SJSA1 (cell line): ENCODE measurements around the gene PDCD1. TPM values are rescaled to one million over a fixed set of nuclear protein-coding genes. Genes with fewer than 3 reads are reported as not detected.

Experiments
- DNase-seq, 2 experiments: peaks; one replicate each; pipeline ENCODE4 v3.0.0-alpha.2; 2015 to 2020; ENCODE audit warnings: low spot score in 2 of 2, low read depth in 1 of 2
- H3K27ac ChIP-seq: fragments of 250-450 bp; sonication (Bioruptor Pico); 2 replicates; pipeline ENCODE4 v1.5.1; 2020; ENCODE audit warnings: mild to moderate bottlenecking, moderate library complexity
- H3K27me3 ChIP-seq: fragments of 250-450 bp; sonication (Bioruptor Pico); replicated peaks from 2 replicates; pipeline ENCODE4 v1.5.1; 2020; ENCODE audit warnings: mild to moderate bottlenecking, moderate library complexity
- H3K36me3 ChIP-seq: fragments of 250-450 bp; sonication (Bioruptor Pico); 2 replicates; pipeline ENCODE4 v1.5.1; 2020; ENCODE audit warnings: mild to moderate bottlenecking
- H3K4me1 ChIP-seq: fragments of 250-450 bp; sonication (Bioruptor Pico); replicated peaks from 2 replicates; pipeline ENCODE4 v1.6.1; 2021; ENCODE audit warnings: mild to moderate bottlenecking
- H3K4me3 ChIP-seq: fragments of 250-450 bp; sonication (Bioruptor Pico); 2 replicates; pipeline ENCODE4 v1.5.1; 2020; ENCODE audit warnings: mild to moderate bottlenecking
- H3K9me3 ChIP-seq: fragments of 250-450 bp; sonication (Bioruptor Pico); replicated peaks from 2 replicates; pipeline ENCODE4 v1.5.1; 2020; ENCODE audit warnings: mild to moderate bottlenecking
- total RNA-seq: library from RNA; depleted of rRNA; stranded (reverse); fragments of >200 nt; shearing (Covaris generic); gene quantifications from 2 replicates; pipeline ENCODE4 v1.2.3, GENCODE V29; 2014

Gene PDCD1
- total RNA-seq, 1 experiment from 2014 or later, result not detected

- no peak within 1 kb of the TSS for H3K27ac ChIP-seq
- H3K27me3 ChIP-seq, result peaks cover 48% of the 10 kb centered on the region
- H3K9me3 ChIP-seq, result no peaks in the 10 kb centered on the region; the same call in 1 of the 2 replicates
- DNase-seq, result no peak
- no peaks in the 10 kb centered on the region for H3K36me3 ChIP-seq
- H3K4me3 ChIP-seq, result no peak within 1 kb of the TSS
- H3K4me1 ChIP-seq, result no peaks in the 10 kb centered on the region; the same call in 1 of the 2 replicates
Measured at GRCh38 chr2:241869087-241869961, 10.6 kb upstream of the PDCD1 start, which contains the start of gene RTP5. Gene RTP5 (plus strand): TSS chr2:241869729. CDS start chr2:241869757, 28 bp downstream.

- Histone ChIP-seq H3K36me3 (no peaks in the 10 kb centered on the region), H3K9me3 (no peaks in the 10 kb centered on the region; the same call in 1 of the 2 replicates), H3K27me3 (peaks cover 52% of the 10 kb centered on the region), H3K4me3 (no peak overlapping the region), H3K4me1 (peaks cover 6% of the 10 kb centered on the region), H3K27ac (no peak overlapping the region)
- DNase-seq, result no peak
Measured at GRCh38 chr2:241868661-241869081, 10.0 kb upstream of the PDCD1 start.

GRCh38 chr2:241867776-241868420 is 9.2 kb upstream of the PDCD1 start:
- H3K4me1 ChIP-seq, result peaks cover 11% of the 10 kb centered on the region
- H3K27me3 ChIP-seq, result peaks cover 60% of the 10 kb centered on the region
- no peak for DNase-seq
- H3K4me3 ChIP-seq, result no peak overlapping the region
- H3K27ac ChIP-seq, result no peak overlapping the region
- no peaks in the 10 kb centered on the region for H3K36me3 ChIP-seq
- H3K9me3 ChIP-seq, result no peaks in the 10 kb centered on the region; the same call in 1 of the 2 replicates

- Histone ChIP-seq H3K9me3 (no peaks in the 10 kb centered on the region), H3K4me1 (peaks cover 11% of the 10 kb centered on the region), H3K36me3 (no peaks in the 10 kb centered on the region), H3K27ac (no peak overlapping the region), H3K27me3 (peaks cover 60% of the 10 kb centered on the region), H3K4me3 (no peak overlapping the region)
- no peak for DNase-seq
Measured at GRCh38 chr2:241866790-241867645, 8.3 kb upstream of the PDCD1 start.

- Histone ChIP-seq H3K36me3 (no peaks in the 10 kb centered on the region), H3K9me3 (no peaks in the 10 kb centered on the region), H3K4me1 (peaks cover 11% of the 10 kb centered on the region), H3K27ac (no peak overlapping the region), H3K27me3 (peaks cover 56% of the 10 kb centered on the region), H3K4me3 (no peak overlapping the region)
- DNase-seq, result no peak
Measured at GRCh38 chr2:241865957-241866789, 7.5 kb upstream of the PDCD1 start.

- H3K4me1 ChIP-seq, result peaks cover 11% of the 10 kb centered on the region
- no peaks in the 10 kb centered on the region for H3K9me3 ChIP-seq
- no peak overlapping the region for H3K27ac ChIP-seq
- no peak overlapping the region for H3K4me3 ChIP-seq
- no peaks in the 10 kb centered on the region for H3K36me3 ChIP-seq
- DNase-seq, result no peak
- peaks cover 54% of the 10 kb centered on the region for H3K27me3 ChIP-seq
Measured at GRCh38 chr2:241865416-241865956, 6.8 kb upstream of the PDCD1 start.

- H3K9me3 ChIP-seq, result no peaks in the 10 kb centered on the region
- H3K27ac ChIP-seq, result no peak overlapping the region
- H3K36me3 ChIP-seq, result no peaks in the 10 kb centered on the region
Measured at GRCh38 chr2:241864850-241865213, 6.1 kb upstream of the PDCD1 start.

GRCh38 chr2:241864168-241864849 is 5.6 kb upstream of the PDCD1 start:
- Histone ChIP-seq H3K36me3 (no peaks in the 10 kb centered on the region), H3K27me3 (peaks cover 43% of the 10 kb centered on the region), H3K4me1 (peaks cover 18% of the 10 kb centered on the region), H3K4me3 (no peak overlapping the region), H3K9me3 (no peaks in the 10 kb centered on the region), H3K27ac (no peak overlapping the region)
- no peak for DNase-seq

More at GRCh38 chr2:241864850-241865213, 6.1 kb upstream of the PDCD1 start:
- no peak overlapping the region for H3K4me3 ChIP-seq
- H3K27me3 ChIP-seq, result peaks cover 48% of the 10 kb centered on the region
- no peak for DNase-seq
- H3K4me1 ChIP-seq, result peaks cover 14% of the 10 kb centered on the region

GRCh38 chr2:241863536-241863954 is 4.9 kb upstream of the PDCD1 start:
- Histone ChIP-seq H3K27me3 (peaks cover 35% of the 10 kb centered on the region), H3K9me3 (no peaks in the 10 kb centered on the region), H3K4me1 (peaks cover 20% of the 10 kb centered on the region), H3K36me3 (no peaks in the 10 kb centered on the region), H3K4me3 (no peak overlapping the region), H3K27ac (no peak overlapping the region)
- DNase-seq, result no peak

- Histone ChIP-seq H3K9me3 (no peaks in the 10 kb centered on the region), H3K36me3 (no peaks in the 10 kb centered on the region), H3K4me1 (peaks cover 20% of the 10 kb centered on the region), H3K27ac (no peak overlapping the region), H3K27me3 (peaks cover 29% of the 10 kb centered on the region), H3K4me3 (no peak overlapping the region)
- DNase-seq, result no peak
Measured at GRCh38 chr2:241862775-241863535, 4.3 kb upstream of the PDCD1 start.

GRCh38 chr2:241862093-241862492 is 3.4 kb upstream of the PDCD1 start:
- H3K36me3 ChIP-seq, result no peaks in the 10 kb centered on the region
- DNase-seq, result no peak
- H3K27ac ChIP-seq, result no peak overlapping the region
- peaks cover 22% of the 10 kb centered on the region for H3K27me3 ChIP-seq
- H3K4me1 ChIP-seq, result peaks cover 20% of the 10 kb centered on the region
- H3K9me3 ChIP-seq, result no peaks in the 10 kb centered on the region
- no peak overlapping the region for H3K4me3 ChIP-seq

GRCh38 chr2:241861264-241861663 is 2.6 kb upstream of the PDCD1 start:
- H3K4me1 ChIP-seq, result peaks cover 20% of the 10 kb centered on the region
- H3K4me3 ChIP-seq, result no peak overlapping the region
- no peaks in the 10 kb centered on the region for H3K36me3 ChIP-seq
- peaks cover 16% of the 10 kb centered on the region for H3K27me3 ChIP-seq
- DNase-seq, result no peak
- H3K27ac ChIP-seq, result no peak overlapping the region
- H3K9me3 ChIP-seq, result no peaks in the 10 kb centered on the region
